HCT116 (cell line): ENCODE measurements around the gene CA10. TPM values are rescaled to one million over a fixed set of nuclear protein-coding genes. Genes with fewer than 3 reads are reported as not detected.

Source experiments
- ATAC-seq: fragments of 200-7000 bp; cut with Tn5 transposase; 2 replicates; pipeline ENCODE4 v1.9.1; 2020; ENCODE audit warnings: mild to moderate bottlenecking, moderate library complexity
- BruUV-seq: library from RNA; stranded (reverse); fragments of 400-500 nt; replicated peaks from 2 replicates; lab custom pipeline; 2021; lab: Mats Ljungman, UMichigan
- CTCF ChIA-PET: fragments of 300-600 bp; sonication (Branson Sonifier 250); formaldehyde crosslinking; loops from one replicate; lab custom pipeline; 2021; ENCODE audit warnings: antibody characterized with exemption; lab: Charles Lee
- POLR2A ChIA-PET: fragments of 300-600, 350-600 bp; sonication (Branson Sonifier 250); formaldehyde crosslinking; loops from one replicate; lab custom pipeline; 2021; ENCODE audit warnings: antibody characterized with exemption; lab: Charles Lee
- RAD21 ChIA-PET, 2 experiments: fragments of 300-600 bp; sonication (Branson Sonifier 250); formaldehyde crosslinking; loops; one replicate each; lab custom pipeline; 2023; ENCODE audit warnings: low total read pairs in 2 of 2; ENCODE audit not compliant: uncharacterized antibody in 2 of 2, unreplicated experiment in 2 of 2, low non-redundant PET in 1 of 2; lab: Charles Lee
- DNase-seq: peaks from one replicate; pipeline ENCODE4 v3.0.0-alpha.2; 2010; ENCODE audit warnings: low read depth, low spot score
- H2AFZ ChIP-seq: fragments of 200-600 bp; shearing (Covaris generic), sonication (generic); 2 replicates; pipeline ENCODE4 v1.6.1; 2017; ENCODE audit warnings: low read depth, mixed run types, mixed read lengths, antibody characterized with exemption, low read length; ENCODE audit not compliant: poor library complexity, severe bottlenecking
- H3K27ac ChIP-seq: 2 replicates; pipeline ENCODE4 v1.5.1; 2012; ENCODE audit warnings: low read depth, low read length
- H3K27me3 ChIP-seq: fragments of 200-600 bp; sonication (generic); 2 replicates; pipeline ENCODE4 v1.6.1; 2016; ENCODE audit warnings: mixed run types, low read length, mixed read lengths; ENCODE audit not compliant: insufficient read depth
- H3K36me3 ChIP-seq, 2 experiments: fragments of 200-500 bp in 1 of 2; fragments of 200-600 bp in 1 of 2; sonication (Bioruptor generic) in 1 of 2; sonication (generic) in 1 of 2; 2 replicates each; pipeline versions ENCODE4 v1.5.1 to v1.6.1; 2014 to 2016; ENCODE audit warnings: low read length in 2 of 2, inconsistent platforms in 1 of 2, mixed read lengths in 1 of 2, mixed run types in 1 of 2; ENCODE audit not compliant: insufficient read depth in 2 of 2, control insufficient read depth in 1 of 2
- H3K4me1 ChIP-seq, 2 experiments: fragments of 200-600 bp in 1 of 2; sonication (generic) in 1 of 2; 2 replicates each; pipeline versions ENCODE4 v1.5.1 to v1.6.1; 2012 to 2017; ENCODE audit warnings: low read length in 2 of 2, inconsistent platforms in 1 of 2, mild to moderate bottlenecking in 1 of 2, mixed read lengths in 1 of 2, mixed run types in 1 of 2, moderate library complexity in 1 of 2; ENCODE audit not compliant: insufficient read depth in 2 of 2, control insufficient read depth in 1 of 2
- H3K4me2 ChIP-seq: fragments of 200-600 bp; sonication (generic); 2 replicates; pipeline ENCODE4 v1.6.1; 2017; ENCODE audit warnings: mixed run types, low read length, mixed read lengths
- H3K4me3 ChIP-seq, 2 experiments: fragments of 200-600 bp in 1 of 2; sonication (generic) in 1 of 2; replicated peaks in 1 of 2; 2 replicates each; pipeline ENCODE4 v1.5.1; 2011 to 2016; ENCODE audit warnings: low read length in 2 of 2, control low read depth in 1 of 2, low read depth in 1 of 2, mild to moderate bottlenecking in 1 of 2, mixed read lengths in 1 of 2, mixed run types in 1 of 2
- H3K79me2 ChIP-seq: fragments of 200-600 bp; sonication (generic); 2 replicates; pipeline ENCODE4 v1.6.1; 2017; ENCODE audit warnings: mild to moderate bottlenecking, mixed run types, low read length, moderate library complexity, mixed read lengths; ENCODE audit not compliant: insufficient read depth
- H3K9ac ChIP-seq: fragments of 200-600 bp; sonication (generic); 2 replicates; pipeline ENCODE4 v1.6.1; 2016; ENCODE audit warnings: low read length, mixed read lengths
- H3K9me2 ChIP-seq: fragments of 200-600 bp; sonication (generic), shearing (Covaris generic); 2 replicates; pipeline ENCODE4 v1.6.1; 2017; ENCODE audit warnings: mixed run types, mild to moderate bottlenecking, moderate library complexity; ENCODE audit not compliant: insufficient read depth
- H3K9me3 ChIP-seq, 2 experiments: fragments of 200-500 bp in 1 of 2; fragments of 200-600 bp in 1 of 2; sonication (Bioruptor generic) in 1 of 2; sonication (generic) in 1 of 2; 2 replicates each; pipeline ENCODE4 v1.6.1; 2014 to 2017; ENCODE audit warnings: low read length in 2 of 2, mixed read lengths in 2 of 2, inconsistent platforms in 1 of 2, low read depth in 1 of 2, mild to moderate bottlenecking in 1 of 2, mixed run types in 1 of 2, moderate library complexity in 1 of 2; ENCODE audit not compliant: control insufficient read depth in 1 of 2, insufficient read depth in 1 of 2
- H4K20me1 ChIP-seq: fragments of 200-600 bp; sonication (generic), shearing (Covaris generic); 2 replicates; pipeline ENCODE4 v1.6.1; 2017; ENCODE audit warnings: mixed run types, mild to moderate bottlenecking, moderate library complexity; ENCODE audit not compliant: insufficient read depth
- CBX3 ChIP-seq: IDR thresholded peaks from 2 replicates; pipeline ENCODE4 v1.6.1; 2012; ENCODE audit warnings: low read depth
- EZH2 ChIP-seq: fragments of 200-600 bp; sonication (generic); IDR thresholded peaks from 2 replicates; pipeline ENCODE4 v1.6.1; 2017; ENCODE audit warnings: antibody characterized with exemption, mixed run types
- EZH2phosphoT487 ChIP-seq: fragments of 200-600 bp; IDR thresholded peaks from 2 replicates; pipeline ENCODE4 v1.6.1; 2018; ENCODE audit warnings: antibody characterized with exemption, borderline replicate concordance
- MAX ChIP-seq: IDR thresholded peaks from 2 replicates; pipeline ENCODE4 v1.6.1; 2012
- POLR2AphosphoS5 ChIP-seq: IDR thresholded peaks from 2 replicates; pipeline ENCODE4 v1.6.1; 2011; ENCODE audit warnings: mild to moderate bottlenecking, low read depth, low read length, moderate library complexity
- RAD21 ChIP-seq: IDR thresholded peaks from 2 replicates; pipeline ENCODE4 v1.6.1; 2012; ENCODE audit warnings: low read depth, mild to moderate bottlenecking
- SRF ChIP-seq: IDR thresholded peaks from 2 replicates; pipeline ENCODE4 v1.6.1; 2012; ENCODE audit warnings: low read depth
- YY1 ChIP-seq: IDR thresholded peaks from 2 replicates; pipeline ENCODE4 v1.6.1; 2011; ENCODE audit warnings: low read length, low read depth, moderate library complexity, mild to moderate bottlenecking; ENCODE audit not compliant: insufficient replicate concordance; ENCODE audit errors: extremely low read depth
- ZFX ChIP-seq: fragments of 450-650 bp; IDR thresholded peaks from 2 replicates; pipeline ENCODE4 v1.6.1; 2017
- intact Hi-C: fragments of 100-400 bp; cut with micrococcal nuclease; formaldehyde crosslinking; loops from 2 replicates; pipeline ENCODE4 v1.10.0; 2022
- total RNA-seq: library from RNA; stranded (reverse); gene quantifications from one replicate; pipeline ENCODE4 v1.2.1, GENCODE V29; 2021; ENCODE audit not compliant: unreplicated experiment

The CA10 gene
- total RNA-seq, 1 experiment from 2014 or later: not detected

GRCh38 chr17:51926448-51926847 is 232.1 kb downstream of the CA10 start:
- Histone ChIP-seq H3K79me2 (no peaks in the 10 kb centered on the region), H3K9me3 (peaks cover 0 to 9% of the 10 kb centered on the region in 2 experiments; a peak in 1 of 4 replicates), H3K4me2 (no peak overlapping the region), H3K4me1 (no peaks in the 10 kb centered on the region), H3K9me2 (no peaks in the 10 kb centered on the region), H3K27ac (no peak overlapping the region), H2AFZ (no peak overlapping the region), H3K9ac (no peak overlapping the region), H3K27me3 (no peaks in the 10 kb centered on the region), H3K36me3 (no peaks in the 10 kb centered on the region), H4K20me1 (no peaks in the 10 kb centered on the region), H3K4me3 (no peak overlapping the region)
- ATAC-seq (no peak), DNase-seq (no peak)
- RAD21 ChIA-PET: no interaction called here
- intact Hi-C loops: no loop called here
- POLR2A ChIA-PET: no interaction called here
- CTCF ChIA-PET: no interaction called here
- no TSS peak for BruUV-seq
- TF ChIP-seq YY1: no peak

- ChIA-PET CTCF (no interaction called here), RAD21 (no interaction called here), POLR2A (no interaction called here)
- no peak overlapping the region for H3K4me3 ChIP-seq
- intact Hi-C loops: no loop called here
- H3K9me3 ChIP-seq: no peaks in the 10 kb centered on the region; a peak in 1 of 4 replicates
- no peak for ATAC-seq
- no peaks in the 10 kb centered on the region for H3K36me3 ChIP-seq
- no peak overlapping the region for H3K9ac ChIP-seq
- H4K20me1 ChIP-seq: no peaks in the 10 kb centered on the region
- no peaks in the 10 kb centered on the region for H3K79me2 ChIP-seq
- H3K27me3 ChIP-seq: no peaks in the 10 kb centered on the region
- no peaks in the 10 kb centered on the region for H3K9me2 ChIP-seq
- DNase-seq: no peak
- no peak overlapping the region for H3K27ac ChIP-seq
- H3K4me2 ChIP-seq: no peak overlapping the region
- no peaks in the 10 kb centered on the region for H3K4me1 ChIP-seq
- no peak overlapping the region for H2AFZ ChIP-seq
- BruUV-seq: no TSS peak
- TF ChIP-seq CBX3 (no peak), YY1 (no peak), EZH2phosphoT487 (no peak), ZFX (no peak), RAD21 (no peak), EZH2 (no peak), POLR2AphosphoS5 (no peak), SRF (no peak), MAX (no peak)
These were observed 237.0 kb downstream of the CA10 start for GRCh38 chr17:51921500-51921899.
